ENCODE measurements around the gene GLTPD2.
"Not testable (repeated sequence)": the region's sequence is repeated elsewhere in the genome, so short reads cannot be mapped to it uniquely, and the experiment has no call there.

The GLTPD2 gene

DNA sequence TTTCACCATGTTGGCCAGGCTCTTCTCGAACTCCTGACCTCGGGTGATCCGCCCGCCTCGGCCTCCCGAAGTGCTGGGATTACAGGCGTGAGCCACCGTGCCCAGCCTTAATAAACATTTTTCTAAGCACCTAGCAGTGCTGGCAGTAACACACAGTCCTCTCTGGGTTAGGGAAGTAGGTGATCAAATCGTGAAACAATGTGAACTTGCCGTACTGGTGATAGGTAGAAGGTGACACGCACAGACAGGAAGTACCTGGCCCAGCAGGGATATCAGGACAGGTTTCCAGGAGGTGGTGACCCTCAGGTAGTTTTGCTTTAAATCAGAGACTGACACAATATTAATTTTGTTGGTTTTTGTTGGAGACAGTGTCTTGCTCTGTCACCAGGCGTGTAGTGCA is 22.7 kb downstream of the GLTPD2 start:
- FAIRE-seq, result no peak

DNA sequence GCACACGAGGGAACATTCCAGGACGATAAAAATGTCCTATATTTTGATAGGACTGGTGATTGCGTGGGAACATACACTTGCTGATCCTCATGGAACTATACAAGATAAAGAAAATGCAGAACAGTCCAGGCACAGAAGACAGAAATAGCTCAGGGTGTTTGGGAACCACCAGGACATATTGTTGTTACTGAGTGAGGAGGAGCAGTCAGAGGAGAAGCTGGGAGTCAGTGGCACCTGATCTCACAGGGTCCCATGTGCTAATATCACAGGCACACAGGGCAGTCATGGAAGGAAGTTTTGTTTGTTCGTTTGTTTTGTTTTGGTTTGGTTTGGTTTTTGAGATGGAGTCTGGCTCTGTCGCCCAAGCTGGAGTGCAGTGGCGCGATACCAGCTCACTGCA is 23.9 kb downstream of the GLTPD2 start:
- no peak for FAIRE-seq

DNA sequence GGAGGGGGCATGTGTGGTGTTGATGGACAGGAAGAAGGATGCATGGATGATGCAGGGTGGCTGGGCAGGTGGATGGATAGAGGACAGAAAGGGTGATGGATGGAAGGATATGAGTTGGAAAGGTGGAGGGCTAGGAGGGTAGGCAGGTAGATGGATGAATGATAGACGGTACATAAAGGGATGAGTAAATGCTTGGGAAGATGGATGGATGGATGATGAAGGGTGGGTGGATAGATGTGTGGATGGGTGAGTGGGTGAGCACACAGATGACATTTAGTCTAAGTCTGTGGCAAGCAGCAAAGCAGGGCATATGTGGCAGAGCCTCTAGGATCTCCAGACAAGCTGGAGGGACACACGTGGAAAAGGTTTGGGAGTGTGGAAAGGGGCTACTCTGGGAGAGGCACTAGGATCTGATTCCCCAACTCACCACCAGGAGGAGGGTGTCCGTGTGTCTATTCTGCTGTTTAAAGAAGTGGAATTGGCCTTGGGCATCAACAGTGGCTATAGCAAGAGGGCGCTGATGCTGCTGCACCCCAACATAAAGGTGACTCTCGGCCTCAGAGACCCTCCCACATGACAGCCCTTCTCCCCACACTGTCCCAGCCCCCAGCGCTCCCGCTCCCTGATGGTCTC is 26.4 kb downstream of the GLTPD2 start:
- FAIRE-seq, result no peak

DNA sequence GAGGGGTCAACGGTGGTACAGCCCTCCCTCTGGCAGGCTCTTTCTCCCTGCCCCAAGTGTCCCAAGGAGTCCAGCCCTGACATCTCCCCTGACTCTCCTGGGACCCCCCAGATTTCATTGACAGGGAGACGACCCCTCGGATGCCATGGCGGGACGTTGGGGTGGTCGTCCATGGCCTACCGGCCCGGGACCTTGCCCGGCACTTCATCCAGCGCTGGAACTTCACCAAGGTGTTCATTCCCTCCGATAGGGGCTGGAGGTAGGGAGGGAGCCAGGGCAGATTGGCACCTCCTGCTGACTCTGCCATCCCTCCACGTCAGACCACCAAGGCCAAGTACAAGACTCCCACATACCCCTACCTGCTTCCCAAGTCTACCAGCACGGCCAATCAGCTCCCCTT is 28.1 kb downstream of the GLTPD2 start:
- FAIRE-seq, result no peak

DNA sequence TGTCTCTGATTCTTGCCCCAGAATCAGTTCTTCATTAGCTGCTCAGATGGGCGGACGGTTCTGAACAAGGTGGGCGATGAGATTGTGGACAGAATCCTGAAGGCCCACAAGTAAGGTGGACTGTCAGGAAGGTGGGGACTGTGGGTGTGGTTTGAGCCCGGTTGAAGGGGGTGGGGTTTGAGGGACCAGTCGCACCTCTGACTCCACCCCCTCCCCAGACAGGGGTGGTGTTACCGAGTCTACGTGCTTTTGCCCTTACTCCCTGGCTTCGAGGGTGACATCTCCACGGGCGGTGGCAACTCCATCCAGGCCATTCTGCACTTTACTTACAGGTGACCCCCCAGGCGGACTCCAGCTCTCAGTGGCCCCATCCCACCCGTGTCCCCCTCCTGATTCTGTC is 29.5 kb downstream of the GLTPD2 start:
- no peak for FAIRE-seq

DNA sequence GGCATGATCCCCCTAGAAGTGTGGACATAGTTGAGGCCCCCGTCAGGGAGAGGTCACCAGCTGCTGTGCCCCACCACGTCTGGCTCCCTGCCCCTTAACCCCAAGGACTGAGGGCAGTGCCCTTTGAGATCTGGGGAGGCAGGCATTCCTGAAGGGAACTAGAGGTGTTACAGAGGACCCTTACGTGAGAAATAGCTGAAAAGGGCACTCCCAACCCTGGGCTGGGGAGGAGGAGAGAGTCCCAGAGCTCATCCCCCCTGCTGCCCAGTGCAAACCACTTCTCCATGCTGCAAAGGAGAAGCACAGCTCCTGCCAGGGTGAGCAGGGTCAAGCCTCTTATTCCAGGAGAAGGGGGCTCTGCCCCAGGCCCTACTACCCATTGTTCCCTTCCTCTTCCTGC is 34.1 kb downstream of the GLTPD2 start:
- FAIRE-seq, result no peak

DNA sequence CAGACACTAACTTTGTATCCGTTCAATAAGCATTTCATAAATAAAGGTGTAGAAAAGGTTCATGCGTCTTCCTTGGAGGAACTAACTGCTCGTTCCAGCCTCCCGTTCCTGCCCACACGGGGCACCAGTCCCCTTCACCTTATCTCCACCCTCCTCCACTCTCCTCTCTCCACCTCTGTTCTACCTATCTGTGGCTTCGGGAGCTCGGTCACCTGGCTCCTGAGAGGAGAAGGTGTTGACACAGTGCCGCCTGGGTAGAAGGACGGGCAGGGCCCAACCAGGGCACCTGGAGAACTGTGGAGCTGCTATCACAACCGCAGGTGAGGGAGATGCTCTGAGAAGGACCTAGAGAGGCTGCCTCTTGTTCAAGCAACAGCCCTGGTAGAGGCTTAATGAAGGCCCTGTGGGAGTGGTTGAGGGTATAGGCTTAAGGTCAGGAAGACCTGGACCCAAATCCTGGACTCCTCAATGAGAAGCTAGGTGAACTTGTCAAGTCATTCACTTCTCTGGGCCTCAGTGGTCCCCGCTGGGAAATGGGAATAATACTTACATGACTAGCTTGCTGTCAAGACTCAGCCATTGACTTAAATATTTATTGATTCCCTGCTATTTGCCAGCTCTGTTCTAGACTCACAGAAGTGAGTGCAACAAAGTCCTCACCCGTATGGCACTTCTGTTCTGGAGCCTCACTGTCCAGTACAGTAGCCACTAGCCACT is 34.8 kb downstream of the GLTPD2 start:
- FAIRE-seq, result no peak

DNA sequence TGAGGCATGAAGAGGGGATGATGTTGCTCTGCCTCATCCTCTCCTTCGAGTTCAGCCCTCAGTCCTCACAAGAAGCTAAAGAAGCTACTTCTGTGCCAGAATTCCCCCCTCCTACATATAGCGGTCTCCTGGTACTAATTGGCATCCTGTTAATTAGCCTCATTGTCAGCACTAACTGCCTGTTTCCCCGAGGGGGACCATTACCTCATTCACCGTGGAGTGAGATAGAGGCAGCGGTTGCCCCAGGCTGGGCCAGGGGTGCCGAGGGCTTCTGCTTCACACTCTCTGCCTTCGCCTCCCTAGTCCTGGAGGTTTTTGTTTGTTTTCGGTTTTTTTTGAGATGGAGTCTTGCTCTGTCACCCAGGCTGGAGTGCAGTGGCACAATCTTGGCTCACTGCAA is 38.6 kb downstream of the GLTPD2 start:
- no peak for FAIRE-seq

DNA sequence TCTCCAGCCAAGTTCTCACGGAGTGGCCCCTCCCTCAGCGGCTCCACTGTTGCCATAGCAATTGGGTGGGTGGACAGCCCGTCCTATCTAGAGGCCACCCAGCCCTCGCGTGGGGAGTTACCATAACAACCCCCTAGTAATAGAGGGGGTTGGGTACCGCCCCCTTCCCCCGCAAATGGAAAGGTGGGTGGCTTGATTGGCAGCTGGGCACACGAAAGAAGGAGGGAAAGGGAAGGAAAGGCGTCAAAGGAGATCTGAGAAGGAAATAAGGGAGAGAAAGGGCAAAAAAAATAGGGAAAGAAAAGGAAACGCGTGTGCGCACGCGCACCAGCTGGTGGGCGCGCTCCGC is 44.0 kb downstream of the GLTPD2 start:
- FAIRE-seq, result not testable (repeated sequence)

DNA sequence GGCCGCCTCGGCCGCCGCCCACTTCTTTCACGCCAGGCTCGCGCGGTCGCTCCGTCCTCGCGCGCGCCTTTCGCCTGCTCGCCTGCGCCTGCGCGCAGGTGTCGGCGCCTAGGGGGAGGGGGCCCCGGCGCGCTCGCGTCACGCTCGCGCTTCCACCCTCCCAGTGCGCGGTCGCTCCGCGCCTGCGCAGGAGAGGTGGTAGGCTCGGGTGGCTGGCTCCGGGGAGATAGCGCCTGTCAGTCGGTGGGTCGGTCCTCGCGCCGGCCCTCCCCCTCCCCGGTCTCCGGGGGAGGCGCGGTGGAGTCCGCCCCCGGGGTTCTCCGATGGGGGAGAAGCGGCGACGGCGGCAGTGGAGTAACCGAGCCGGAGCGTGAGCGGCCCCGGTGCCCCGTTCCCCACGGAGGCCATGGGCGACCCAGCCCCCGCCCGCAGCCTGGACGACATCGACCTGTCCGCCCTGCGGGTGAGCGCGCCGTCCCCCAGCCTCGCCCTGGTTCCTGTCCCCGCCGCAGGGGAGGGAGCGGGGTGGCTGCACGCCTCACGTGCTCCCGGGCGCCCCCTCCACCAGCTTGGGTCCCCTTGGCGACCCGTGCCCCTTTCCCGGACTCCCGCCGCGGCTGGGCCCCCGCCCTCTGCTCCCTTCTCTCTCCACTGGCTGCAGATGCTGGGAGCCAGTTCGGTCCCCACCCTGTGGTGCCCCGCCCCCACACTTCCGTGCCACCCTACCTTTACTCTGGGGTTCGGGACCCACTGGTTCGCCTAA is 44.6 kb downstream of the GLTPD2 start, which contains the start of gene MINK1:
Gene MINK1, plus strand, starts transcription at position 163 of the 763 bp plus-strand sequence. Its CDS starts 244 bp downstream, at position 407.
- FAIRE-seq, result no peak

DNA sequence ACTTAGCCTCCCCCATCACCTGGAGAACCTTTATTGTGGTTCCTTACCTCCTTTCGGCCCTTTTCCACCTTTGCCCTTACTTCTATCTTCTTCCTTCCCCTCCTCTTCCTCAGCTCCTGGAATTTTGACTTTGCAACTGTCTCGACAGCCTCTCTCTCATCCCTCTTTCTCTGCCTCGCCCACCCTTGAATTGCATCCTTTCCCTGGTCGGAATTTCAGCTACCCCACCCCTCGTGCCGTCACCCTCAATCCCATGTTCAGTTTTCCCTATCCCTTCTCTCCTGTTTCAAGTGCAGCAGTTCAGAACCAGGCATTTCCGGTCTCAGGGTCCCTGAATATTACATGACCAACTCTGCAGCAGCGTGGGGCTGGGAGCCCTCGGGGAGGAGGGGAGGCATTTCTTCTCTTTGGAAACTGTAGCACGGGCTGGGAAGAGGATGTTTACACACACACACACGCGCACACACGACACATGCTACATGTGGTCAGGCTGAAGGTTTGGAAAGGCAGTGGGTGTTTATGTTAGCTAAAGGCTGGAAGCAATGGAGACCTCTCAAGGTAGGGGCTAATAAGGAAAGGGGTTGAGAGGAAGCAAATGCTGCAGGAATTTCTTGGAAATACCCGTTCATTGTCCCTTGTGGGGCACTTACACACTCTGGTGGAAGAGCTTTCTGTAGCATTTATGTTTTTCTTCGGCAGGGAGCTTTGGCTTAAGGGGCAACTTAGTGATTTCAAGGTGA is 45.3 kb downstream of the GLTPD2 start:
- FAIRE-seq, result no peak

DNA sequence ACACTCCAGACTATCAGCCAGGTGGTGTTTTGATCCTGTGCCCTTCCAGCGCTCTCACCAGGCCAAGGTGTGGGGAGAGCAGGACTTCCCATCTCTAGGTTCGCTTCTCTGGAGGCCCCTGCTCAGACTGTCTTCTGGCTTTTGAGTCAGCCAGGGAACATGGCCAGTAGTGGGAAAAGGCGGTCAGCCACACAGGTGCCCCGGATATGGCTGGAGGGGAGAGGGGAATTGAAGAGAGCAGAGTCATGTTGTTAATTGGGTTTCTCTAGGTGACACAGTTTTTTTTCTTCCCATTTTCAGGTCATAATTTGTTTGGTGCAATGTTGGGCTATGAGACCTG is 45.9 kb downstream of the GLTPD2 start:
- no peak for FAIRE-seq

DNA sequence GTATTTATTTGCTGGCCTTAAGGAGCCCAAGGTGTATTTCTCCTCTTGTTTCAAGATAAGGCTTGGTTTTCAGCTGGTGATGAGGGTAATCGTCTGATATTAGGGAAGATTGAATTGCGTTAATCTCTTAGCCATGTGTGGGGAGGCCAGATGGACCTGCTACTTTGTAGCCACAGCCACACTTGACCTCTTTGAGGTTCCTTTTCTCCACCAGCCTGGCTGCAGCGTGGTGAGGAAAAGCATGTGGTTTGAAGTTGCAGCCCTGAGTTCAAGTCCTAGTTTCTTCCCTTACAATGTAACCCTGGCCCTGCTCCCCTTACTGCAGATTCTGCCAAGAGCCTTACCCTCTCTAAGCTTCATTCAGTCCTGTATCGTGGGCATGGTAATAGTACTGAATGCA is 47.5 kb downstream of the GLTPD2 start:
- no peak for FAIRE-seq

DNA sequence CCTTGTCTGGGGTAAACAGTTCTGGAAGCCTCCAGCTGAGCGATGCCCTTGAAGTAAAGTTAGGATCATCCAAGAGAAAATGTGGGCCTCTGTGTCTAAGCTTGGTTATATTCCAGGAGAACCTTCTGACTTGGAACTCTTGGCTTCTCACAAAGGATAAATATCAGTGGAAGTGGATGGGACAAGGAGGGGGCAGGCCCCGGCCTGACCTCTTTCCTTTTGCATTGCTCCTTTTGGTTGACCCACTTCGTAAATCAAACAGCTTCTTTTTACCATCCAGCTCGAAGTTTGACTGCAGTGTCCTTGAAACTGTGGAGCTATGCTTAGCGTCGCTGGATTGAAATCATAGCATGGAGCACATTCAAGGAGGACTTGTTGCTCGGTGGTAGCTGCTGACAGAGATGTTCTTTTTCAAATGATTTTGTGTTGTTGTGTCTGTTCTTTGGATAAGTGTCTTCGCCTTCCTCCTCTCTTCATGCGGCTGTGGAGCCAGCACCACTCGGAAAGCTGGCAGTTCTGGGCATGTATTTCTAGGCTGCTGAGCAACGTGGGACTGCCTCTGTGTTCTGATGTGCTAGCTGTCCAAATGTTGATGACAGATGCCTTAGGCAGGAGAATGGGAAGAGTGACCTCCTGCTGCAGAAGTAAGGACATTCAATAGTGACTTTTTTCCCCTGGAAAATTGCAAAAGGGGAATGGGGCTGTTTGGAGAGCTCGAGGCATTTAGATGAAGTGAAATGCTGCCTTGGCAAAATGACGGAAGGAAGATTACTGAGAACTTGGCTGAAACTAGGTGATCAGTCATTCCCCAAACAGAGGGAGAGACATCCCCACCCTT is 48.9 kb downstream of the GLTPD2 start:
- no peak for FAIRE-seq

DNA sequence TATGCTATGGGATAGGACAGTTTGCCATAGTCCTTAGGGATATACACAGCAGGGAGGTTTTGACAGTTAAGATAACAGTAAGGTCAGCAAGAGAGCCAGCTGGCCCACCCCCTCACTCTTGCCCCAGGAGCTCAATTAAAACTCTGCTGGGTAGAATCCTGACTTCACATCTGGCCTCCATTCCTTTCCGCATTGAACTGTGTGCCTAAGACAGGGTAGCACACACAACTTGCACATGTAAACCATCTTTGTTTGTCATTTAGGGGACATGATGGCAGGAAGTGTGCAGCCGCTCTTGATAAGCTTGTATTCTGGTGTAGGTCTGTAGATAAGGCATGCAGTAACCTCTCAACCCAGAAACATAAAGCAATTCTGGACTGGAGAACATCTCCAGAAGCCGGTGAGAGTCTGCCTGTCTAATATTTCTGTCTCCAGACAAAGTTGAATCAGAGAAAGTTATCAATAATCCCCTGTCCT is 49.6 kb downstream of the GLTPD2 start:
- no peak for FAIRE-seq

DNA sequence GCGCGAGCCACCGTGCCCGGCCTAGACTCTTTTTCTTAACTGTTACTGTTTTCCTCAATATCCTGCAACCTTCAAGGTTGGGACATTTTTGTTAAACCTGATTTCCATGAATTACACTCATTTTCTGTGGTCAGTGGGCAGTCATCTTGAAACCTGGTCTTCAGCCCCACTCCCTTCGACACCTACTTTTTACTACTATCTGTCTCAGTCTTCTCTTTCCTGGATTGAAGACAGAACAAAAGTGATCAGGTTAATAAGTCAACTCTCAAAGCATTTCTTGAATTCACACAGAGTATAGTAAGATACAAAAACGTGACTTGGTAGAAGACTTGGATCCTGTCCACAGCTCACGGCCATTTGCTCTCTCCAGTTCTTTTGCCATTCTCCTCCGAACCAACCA is 50.5 kb downstream of the GLTPD2 start:
- FAIRE-seq, result no peak
